Measurements from ENCODE around the gene HES2. TPM values are rescaled to one million over a fixed set of nuclear protein-coding genes. Genes with fewer than 3 reads are reported as not detected.
"Not testable (repeated sequence)": the region's sequence is repeated elsewhere in the genome, so short reads cannot be mapped to it uniquely, and the experiment has no call there.

The HES2 gene
- total and polyA plus RNA-seq, 5 donors from 2014 or later: not detected

- peaks cover 0 to 1% (median 0%) of the 10 kb centered on the region in 7 donors for H3K9me3 Mint-ChIP-seq
- H3K4me3 Mint-ChIP-seq: no peak overlapping the region
- DNase-seq (no peak), ATAC-seq (ENCODE audit: low read depth in 2 of 2) (no peak)
- peaks cover 0 to 2% (median under 1%) of the 10 kb centered on the region in 4 donors for H3K4me1 Mint-ChIP-seq
- H3K27me3 Mint-ChIP-seq: no peaks in the 10 kb centered on the region
- Histone ChIP-seq H3K27me3 (ENCODE audit: control insufficient read depth, insufficient read depth, low read length) (no peaks in the 10 kb centered on the region), H3K9me3 (ENCODE audit: control insufficient read depth in 2 of 2, low read length in 2 of 2) (peaks cover 0 to 4% of the 10 kb centered on the region in 2 experiments), H3K27ac (ENCODE audit: insufficient read depth, low read length, poor library complexity, severe bottlenecking) (no peak overlapping the region), H3K4me3 (ENCODE audit: low read depth, low read length) (no peak overlapping the region), H3K4me1 (ENCODE audit: control insufficient read depth, insufficient read depth, low read length, poor library complexity, severe bottlenecking) (no peaks in the 10 kb centered on the region), H3K36me3 (ENCODE audit: control insufficient read depth, insufficient read depth, low read length) (no peaks in the 10 kb centered on the region)
- peaks cover 3% of the 10 kb centered on the region for H3K36me3 Mint-ChIP-seq
- no peak overlapping the region for H3K27ac Mint-ChIP-seq
Observed at GRCh38 chr1:6384962-6385361, 34.8 kb downstream of the HES2 start.

- no peak for ATAC-seq (ENCODE audit: low read depth in 2 of 2)
- Histone ChIP-seq H3K4me3 (ENCODE audit: low read depth, low read length) (no peak overlapping the region), H3K9me3 (ENCODE audit: control insufficient read depth in 2 of 2, low read length in 2 of 2) (peaks cover 0 to 4% of the 10 kb centered on the region in 2 experiments), H3K4me1 (ENCODE audit: control insufficient read depth, insufficient read depth, low read length, poor library complexity, severe bottlenecking) (no peaks in the 10 kb centered on the region), H3K36me3 (ENCODE audit: control insufficient read depth, insufficient read depth, low read length) (no peaks in the 10 kb centered on the region), H3K27ac (ENCODE audit: insufficient read depth, low read length, poor library complexity, severe bottlenecking) (no peak overlapping the region), H3K27me3 (ENCODE audit: control insufficient read depth, insufficient read depth, low read length) (no peaks in the 10 kb centered on the region)
- H3K36me3 Mint-ChIP-seq: peaks cover 3% of the 10 kb centered on the region
- peaks cover 0 to 4% (median 0%) of the 10 kb centered on the region in 7 donors for H3K9me3 Mint-ChIP-seq
- no peak overlapping the region for H3K27ac Mint-ChIP-seq
- no peak overlapping the region for H3K4me3 Mint-ChIP-seq
- peaks cover 4% of the 10 kb centered on the region for H3K27me3 Mint-ChIP-seq
- no peak for DNase-seq
- peaks cover 0 to 2% (median 0%) of the 10 kb centered on the region in 4 donors for H3K4me1 Mint-ChIP-seq
Observed at GRCh38 chr1:6384135-6384534, 35.6 kb downstream of the HES2 start.

GRCh38 chr1:6380037-6380436 lies 39.7 kb downstream of the HES2 start:
- DNase-seq: no peak
- Histone ChIP-seq H3K27me3 (ENCODE audit: control insufficient read depth, insufficient read depth, low read length) (no peaks in the 10 kb centered on the region), H3K4me3 (ENCODE audit: low read depth, low read length) (no peak overlapping the region), H3K9me3 (ENCODE audit: control insufficient read depth in 2 of 2, low read length in 2 of 2) (peaks cover 0 to 4% of the 10 kb centered on the region in 2 experiments), H3K4me1 (ENCODE audit: control insufficient read depth, insufficient read depth, low read length, poor library complexity, severe bottlenecking) (no peaks in the 10 kb centered on the region), H3K27ac (ENCODE audit: insufficient read depth, low read length, poor library complexity, severe bottlenecking) (no peak overlapping the region), H3K36me3 (ENCODE audit: control insufficient read depth, insufficient read depth, low read length) (no peaks in the 10 kb centered on the region)
- Mint-ChIP-seq H3K4me3 (no peak overlapping the region), H3K27ac (no peak overlapping the region), H3K27me3 (peaks cover 4% of the 10 kb centered on the region), H3K4me1 (peaks cover 0 to 2% (median 0%) of the 10 kb centered on the region in 4 donors), H3K36me3 (peaks cover 3% of the 10 kb centered on the region), H3K9me3 (peaks cover 0 to 4% (median 0%) of the 10 kb centered on the region in 7 donors)
- no peak for ATAC-seq (ENCODE audit: low read depth in 2 of 2)

- DNase-seq (no peak), ATAC-seq (ENCODE audit: low read depth in 2 of 2) (no peak)
- no peaks in the 10 kb centered on the region for H3K27me3 ChIP-seq (ENCODE audit: control insufficient read depth, insufficient read depth, low read length)
- H3K9me3 ChIP-seq (ENCODE audit: control insufficient read depth in 2 of 2, low read length in 2 of 2): no peaks in the 10 kb centered on the region
- H3K4me3 ChIP-seq (ENCODE audit: low read depth, low read length): no peak overlapping the region
- H3K36me3 ChIP-seq (ENCODE audit: control insufficient read depth, insufficient read depth, low read length): no peaks in the 10 kb centered on the region
- Mint-ChIP-seq H3K27ac (no peak overlapping the region), H3K27me3 (peaks cover 4% of the 10 kb centered on the region), H3K36me3 (no peaks in the 10 kb centered on the region), H3K4me1 (no peaks in the 10 kb centered on the region), H3K9me3 (peaks cover 0 to 4% (median 0%) of the 10 kb centered on the region in 7 donors), H3K4me3 (no peak overlapping the region)
- H3K4me1 ChIP-seq (ENCODE audit: control insufficient read depth, insufficient read depth, low read length, poor library complexity, severe bottlenecking): no peaks in the 10 kb centered on the region
- H3K27ac ChIP-seq (ENCODE audit: insufficient read depth, low read length, poor library complexity, severe bottlenecking): no peak overlapping the region
Observed at GRCh38 chr1:6378096-6378746, 41.5 kb downstream of the HES2 start.

GRCh38 chr1:6373961-6374720 lies 45.6 kb downstream of the HES2 start:
- DNase-seq (no peak), ATAC-seq (ENCODE audit: low read depth in 2 of 2) (no peak)
- Histone ChIP-seq H3K27ac (ENCODE audit: insufficient read depth, low read length, poor library complexity, severe bottlenecking) (no peak overlapping the region), H3K4me3 (ENCODE audit: low read depth, low read length) (no peak overlapping the region), H3K36me3 (ENCODE audit: control insufficient read depth, insufficient read depth, low read length) (no peaks in the 10 kb centered on the region), H3K27me3 (ENCODE audit: control insufficient read depth, insufficient read depth, low read length) (no peaks in the 10 kb centered on the region), H3K9me3 (ENCODE audit: control insufficient read depth in 2 of 2, low read length in 2 of 2) (no peaks in the 10 kb centered on the region), H3K4me1 (ENCODE audit: control insufficient read depth, insufficient read depth, low read length, poor library complexity, severe bottlenecking) (no peaks in the 10 kb centered on the region)
- no peak overlapping the region for H3K27ac Mint-ChIP-seq
- no peak overlapping the region for H3K4me3 Mint-ChIP-seq
- no peaks in the 10 kb centered on the region for H3K36me3 Mint-ChIP-seq
- H3K9me3 Mint-ChIP-seq: no peaks in the 10 kb centered on the region
- no peaks in the 10 kb centered on the region for H3K27me3 Mint-ChIP-seq
- H3K4me1 Mint-ChIP-seq: no peaks in the 10 kb centered on the region

- H3K27ac Mint-ChIP-seq; H3K4me3 Mint-ChIP-seq; H3K4me1 ChIP-seq (ENCODE audit: control insufficient read depth, insufficient read depth, low read length, poor library complexity, severe bottlenecking); H3K4me3 ChIP-seq (ENCODE audit: low read depth, low read length); H3K9me3 ChIP-seq (ENCODE audit: control insufficient read depth in 2 of 2, low read length in 2 of 2); DNase-seq; H3K9me3 Mint-ChIP-seq; ATAC-seq (ENCODE audit: low read depth in 2 of 2); H3K27me3 ChIP-seq (ENCODE audit: control insufficient read depth, insufficient read depth, low read length); H3K36me3 ChIP-seq (ENCODE audit: control insufficient read depth, insufficient read depth, low read length); H3K27ac ChIP-seq (ENCODE audit: insufficient read depth, low read length, poor library complexity, severe bottlenecking); H3K36me3 Mint-ChIP-seq; H3K27me3 Mint-ChIP-seq; H3K4me1 Mint-ChIP-seq: not testable (repeated sequence)
Observed at GRCh38 chr1:6372236-6372635, 47.5 kb downstream of the HES2 start.

- no peak for ATAC-seq (ENCODE audit: low read depth in 2 of 2)
- peaks cover 2 to 5% (median 4%) of the 10 kb centered on the region in 4 donors for H3K4me1 Mint-ChIP-seq
Observed at GRCh38 chr1:6370006-6370405, 49.7 kb downstream of the HES2 start.

More at GRCh38 chr1:6370006-6370405, 49.7 kb downstream of the HES2 start:
- no peaks in the 10 kb centered on the region for H3K9me3 ChIP-seq (ENCODE audit: control insufficient read depth in 2 of 2, low read length in 2 of 2)
- DNase-seq: no peak
- H3K4me3 ChIP-seq (ENCODE audit: low read depth, low read length): no peak overlapping the region
- H3K27me3 Mint-ChIP-seq: no peaks in the 10 kb centered on the region
- H3K9me3 Mint-ChIP-seq: no peaks in the 10 kb centered on the region
- no peaks in the 10 kb centered on the region for H3K27me3 ChIP-seq (ENCODE audit: control insufficient read depth, insufficient read depth, low read length)
- H3K36me3 Mint-ChIP-seq: no peaks in the 10 kb centered on the region
- no peak overlapping the region for H3K27ac Mint-ChIP-seq
- H3K4me3 Mint-ChIP-seq: no peak overlapping the region
- H3K36me3 ChIP-seq (ENCODE audit: control insufficient read depth, insufficient read depth, low read length): no peaks in the 10 kb centered on the region
- H3K27ac ChIP-seq (ENCODE audit: insufficient read depth, low read length, poor library complexity, severe bottlenecking): no peak overlapping the region
- H3K4me1 ChIP-seq (ENCODE audit: control insufficient read depth, insufficient read depth, low read length, poor library complexity, severe bottlenecking): peaks cover 2% of the 10 kb centered on the region
